ENCODE results near the gene AFG1L. TPM values are rescaled to one million over a fixed set of nuclear protein-coding genes. Genes with fewer than 3 reads are reported as not detected.

The AFG1L gene
- total RNA-seq, 1 experiment from 2014 or later = 6.9 TPM

- DNase-seq (ENCODE audit: low read depth) = no peak
These were observed 279.7 kb downstream of the AFG1L start for GRCh38 chr6:108574457-108575141.

Other genes starting within 250 kb of the AFG1L start
- 29.5 and 41.1 TPM in 2 replicates for gene OSTM1, start 220.3 kb upstream of the AFG1L start, total RNA-seq (2014; rRNA removed; shearing (Covaris generic))
- 1.6 and 2.1 TPM in 2 replicates for gene NR2E1, start 129.0 kb upstream of the AFG1L start, total RNA-seq (2014; rRNA removed; shearing (Covaris generic))
- 171 and 206 TPM in 2 replicates for gene SNX3, start 34.0 kb upstream of the AFG1L start, total RNA-seq (2014; rRNA removed; shearing (Covaris generic))